ENCODE results near the gene UBLCP1.
A peak's percentile ranks its signal among the peaks of the same experiment; 100 is the strongest.
"Not testable (repeated sequence)": the region's sequence is repeated elsewhere in the genome, so short reads cannot be mapped to it uniquely, and the experiment has no call there.

UBLCP1 gene

DNA sequence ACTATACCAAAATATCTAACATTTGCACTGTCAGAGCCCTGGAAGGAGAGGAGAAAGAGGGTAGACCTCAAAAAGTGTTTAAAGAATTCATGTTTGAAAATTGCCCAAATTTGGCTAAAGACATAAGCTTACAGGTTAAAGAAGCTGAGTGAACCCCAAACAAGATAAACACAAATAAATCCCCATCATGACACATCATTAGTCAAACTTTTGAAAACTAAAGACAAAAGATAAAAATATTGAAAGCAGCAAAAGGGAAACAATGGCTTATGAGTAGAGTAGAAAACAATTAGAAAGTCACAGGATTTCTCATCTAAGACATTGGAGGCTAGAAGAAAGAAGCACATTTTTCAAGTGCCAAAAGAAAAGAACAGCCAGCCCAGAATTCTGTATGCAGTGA is 6.1 kb upstream of the UBLCP1 start:
- no peak for DNase-seq

DNA sequence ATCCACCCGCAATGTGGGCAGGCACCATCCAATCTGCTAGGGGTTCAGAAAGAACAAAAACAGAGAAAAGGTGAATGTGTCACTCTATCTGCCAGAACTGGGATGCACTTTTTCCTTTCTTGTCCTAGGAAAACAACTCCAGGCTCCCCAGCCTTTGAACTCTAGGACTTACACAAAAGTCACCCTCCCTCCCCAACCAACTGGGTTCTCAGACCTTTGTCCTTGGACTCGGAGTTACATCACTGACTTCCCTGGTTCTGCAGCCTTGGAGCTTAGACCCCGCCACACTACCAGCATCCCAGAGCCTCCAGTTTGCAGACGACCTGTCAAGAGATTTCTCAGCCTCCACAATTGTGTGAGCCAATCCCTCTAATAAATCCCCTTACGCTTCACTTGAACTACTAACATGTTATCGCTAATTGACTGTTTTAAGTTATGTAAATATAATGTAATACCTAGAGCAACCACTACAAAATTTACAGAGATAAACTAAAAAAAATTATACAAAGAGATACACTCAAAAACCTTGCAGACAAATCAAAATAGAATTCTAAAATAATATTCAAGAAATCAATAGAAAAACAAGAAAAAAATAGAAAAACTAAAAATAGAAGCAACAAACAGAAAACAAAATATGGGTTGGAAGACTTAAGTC is 5.3 kb upstream of the UBLCP1 start:
- DNase-seq = no peak

DNA sequence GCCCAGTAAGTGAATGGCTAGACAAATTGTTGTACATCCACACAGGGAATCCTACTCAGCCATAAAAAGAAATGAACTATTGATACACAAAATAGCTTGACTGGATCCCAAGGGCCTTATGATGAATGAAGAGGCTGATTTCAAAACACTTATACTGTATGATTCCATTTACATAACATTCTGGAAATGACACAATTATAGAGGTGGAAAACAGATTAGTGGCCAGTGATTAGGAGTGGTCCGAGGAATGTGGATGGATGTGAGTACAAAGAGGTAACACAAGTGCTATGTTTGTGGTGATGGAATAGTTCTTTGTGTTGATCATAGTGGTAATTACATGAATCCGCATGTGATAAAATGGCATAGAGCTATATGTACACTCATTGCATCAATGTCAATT is 4.7 kb upstream of the UBLCP1 start:
- DNase-seq = no peak

DNA sequence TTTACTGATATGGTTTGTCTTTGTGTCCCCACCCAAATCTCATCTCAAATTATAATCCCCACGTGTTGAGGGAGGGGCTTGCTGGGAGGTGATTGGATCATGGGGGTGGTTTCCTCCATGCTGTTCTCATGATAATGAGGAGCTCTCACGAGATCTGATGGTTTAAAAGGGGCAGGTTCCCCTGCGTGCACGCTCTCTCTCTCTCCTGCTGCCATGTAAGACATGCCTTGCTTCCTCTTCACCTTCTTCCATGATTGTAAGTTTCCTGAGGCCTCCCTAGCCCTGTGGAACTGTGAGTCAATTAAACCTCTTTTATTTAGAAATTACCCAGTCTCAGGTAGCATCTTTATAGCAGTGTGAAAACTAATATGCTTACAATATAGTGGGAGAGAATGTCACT is 2.9 kb upstream of the UBLCP1 start:
- not testable (repeated sequence) for DNase-seq

DNA sequence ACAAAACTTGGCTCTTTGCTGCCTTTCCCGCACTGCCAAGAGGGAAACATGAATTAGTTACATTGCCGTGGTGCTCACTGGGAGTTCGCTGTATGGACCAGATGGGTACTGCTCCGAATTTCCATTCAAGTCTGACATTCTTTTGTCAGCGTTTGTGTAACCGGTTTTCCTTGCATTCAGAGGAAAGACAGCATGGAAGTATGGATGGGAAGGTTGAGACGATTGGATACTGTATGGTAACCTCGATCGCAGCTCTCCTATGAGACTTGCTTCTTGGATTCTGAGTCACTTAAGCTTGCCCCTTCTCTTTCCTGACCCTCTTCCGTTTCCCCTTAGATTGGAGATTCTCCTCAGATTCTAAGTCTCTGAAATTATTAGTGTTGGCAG is 625 bp upstream of the UBLCP1 start:
- peak; percentile 65 for DNase-seq

DNA sequence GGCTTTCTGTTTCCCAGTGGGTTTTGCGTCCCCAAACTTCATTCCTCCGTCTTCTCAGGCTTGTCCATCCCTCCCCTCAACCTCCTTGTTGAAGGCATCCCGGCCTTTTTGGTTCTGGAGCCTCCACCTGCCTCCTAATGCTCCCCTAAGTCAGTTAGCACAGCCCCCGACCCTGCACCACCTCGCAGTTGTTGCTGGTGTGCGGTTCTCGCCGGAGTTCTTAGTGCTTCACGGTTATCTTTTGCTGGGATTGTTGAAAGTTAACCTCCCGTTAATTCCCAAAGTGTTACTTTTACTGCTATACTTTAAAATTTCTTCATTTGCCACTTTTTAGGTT is 447 bp downstream of the UBLCP1 start:
- DNase-seq = no peak

DNA sequence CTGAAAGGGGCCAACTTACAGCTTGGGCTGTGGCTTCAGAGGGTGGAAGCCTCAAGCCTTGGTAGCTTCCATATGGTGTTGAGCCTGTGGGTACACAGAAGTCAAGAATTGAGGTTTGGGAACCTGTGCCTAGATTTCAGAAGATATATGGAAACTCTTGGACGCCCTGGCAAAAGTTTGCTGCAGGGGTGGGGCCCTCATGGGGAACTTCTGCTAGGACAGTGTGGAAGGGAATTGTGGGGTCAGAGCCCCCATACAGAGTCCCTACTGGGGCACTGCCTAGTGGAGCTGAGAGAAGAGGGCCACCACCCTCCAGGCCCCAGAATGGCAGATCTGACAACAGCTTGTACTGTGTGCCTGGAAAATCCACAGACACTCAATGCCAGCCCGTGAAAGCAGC is 3.7 kb downstream of the UBLCP1 start:
- not testable (repeated sequence) for DNase-seq

DNA sequence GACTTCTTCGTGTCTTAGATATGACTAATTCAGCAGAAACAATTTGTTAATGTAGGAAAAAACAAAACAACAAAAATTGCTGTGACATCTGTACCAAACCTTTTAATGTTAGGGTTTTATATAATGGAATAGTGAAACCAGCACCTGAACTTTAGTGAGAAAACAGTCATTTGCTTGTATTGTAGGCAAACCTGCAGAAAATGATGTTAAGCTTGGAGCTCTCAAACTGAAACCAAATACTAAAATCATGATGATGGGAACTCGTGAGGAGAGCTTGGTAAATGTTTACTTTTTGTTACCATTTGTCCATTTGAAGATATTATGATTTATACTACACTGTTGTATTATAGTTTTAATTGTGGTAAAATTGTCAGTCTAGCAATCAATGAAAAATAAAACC is 6.6 kb downstream of the UBLCP1 start:
- DNase-seq = no peak

DNA sequence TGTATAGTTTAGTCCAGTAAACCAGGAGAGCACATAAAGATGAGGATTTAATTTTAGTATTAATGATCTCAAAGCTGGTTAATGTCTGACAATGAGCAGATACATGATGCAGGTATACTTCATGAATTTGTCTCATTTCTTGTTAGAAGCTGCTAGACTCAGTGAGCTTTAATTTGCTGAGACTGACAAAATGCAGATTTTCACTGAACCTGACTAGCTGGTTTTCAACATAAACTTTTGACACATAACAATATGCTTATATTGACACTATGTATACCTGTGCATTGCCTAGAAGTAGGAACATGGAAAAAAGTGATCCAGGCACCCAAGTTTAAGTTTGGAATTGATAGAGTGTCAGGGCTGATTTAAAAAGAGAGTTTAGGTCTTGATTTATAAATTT is 10.8 kb downstream of the UBLCP1 start:
- no peak for DNase-seq

DNA sequence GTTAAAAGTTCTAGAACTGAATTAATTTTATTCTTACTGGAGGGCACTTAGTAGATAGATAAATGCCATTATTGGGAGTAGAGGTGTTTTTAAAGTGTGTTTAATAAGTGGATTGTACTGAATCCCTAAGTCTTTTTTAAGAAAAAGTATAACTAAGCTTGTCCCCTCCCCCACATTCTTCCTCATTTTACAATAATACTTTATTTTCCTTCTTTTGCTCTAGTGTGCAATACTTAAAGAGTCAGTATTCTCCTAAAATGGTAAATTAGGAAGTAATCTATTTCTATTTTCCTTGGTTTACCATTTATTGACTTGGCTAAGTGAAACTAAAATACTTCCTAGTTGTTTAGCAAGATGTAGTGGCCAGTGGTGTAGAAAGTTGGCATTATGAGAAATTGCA is 11.6 kb downstream of the UBLCP1 start:
- no peak for DNase-seq

DNA sequence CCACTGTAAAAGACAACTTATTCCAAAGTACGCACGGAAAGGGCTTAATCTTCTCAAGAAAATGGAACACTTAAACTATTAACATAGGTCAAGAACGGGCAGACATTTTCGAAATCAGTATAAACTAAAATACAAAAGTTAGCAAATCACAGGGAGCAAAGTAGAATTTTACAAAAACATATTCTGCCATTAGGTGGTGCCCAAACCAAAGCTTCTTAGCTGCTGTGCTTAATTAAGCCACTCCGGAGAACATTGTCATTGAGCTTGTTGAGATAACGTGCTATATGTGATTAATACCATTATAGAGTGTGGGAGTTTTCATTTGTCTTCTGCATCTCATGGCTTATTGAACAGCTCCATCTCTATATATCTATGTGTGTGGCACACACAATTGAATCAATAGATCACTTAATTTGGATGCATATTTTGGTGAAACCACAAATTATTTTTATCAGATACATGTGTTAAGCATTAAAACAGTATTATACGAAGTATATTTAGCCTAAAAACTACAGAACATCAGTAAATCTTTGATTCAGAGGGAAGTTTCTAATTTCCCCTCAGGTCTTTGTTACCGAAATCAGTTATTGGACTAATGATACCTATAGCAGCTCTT is 23.4 kb downstream of the UBLCP1 start:
- peak; percentile 6 for DNase-seq

DNA sequence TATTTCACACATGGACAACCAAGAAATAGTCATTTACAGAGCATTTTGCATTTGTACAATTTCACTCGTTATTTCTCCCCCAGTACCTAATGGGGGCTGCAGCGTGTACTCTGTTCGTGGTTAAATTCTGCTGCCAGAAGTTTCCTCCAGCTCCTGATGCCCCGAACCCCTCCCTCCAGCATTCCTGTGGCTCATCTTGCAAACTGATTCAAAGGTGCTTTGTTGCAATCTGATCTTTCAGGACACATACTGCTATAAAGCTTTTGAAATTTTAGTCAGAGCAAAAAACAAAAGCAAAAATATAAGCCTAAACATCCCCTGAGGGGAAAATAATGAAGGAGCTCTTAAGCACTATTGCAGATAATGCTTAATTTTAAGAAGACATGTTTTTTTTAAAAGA is 27.7 kb downstream of the UBLCP1 start:
- DNase-seq = no peak

DNA sequence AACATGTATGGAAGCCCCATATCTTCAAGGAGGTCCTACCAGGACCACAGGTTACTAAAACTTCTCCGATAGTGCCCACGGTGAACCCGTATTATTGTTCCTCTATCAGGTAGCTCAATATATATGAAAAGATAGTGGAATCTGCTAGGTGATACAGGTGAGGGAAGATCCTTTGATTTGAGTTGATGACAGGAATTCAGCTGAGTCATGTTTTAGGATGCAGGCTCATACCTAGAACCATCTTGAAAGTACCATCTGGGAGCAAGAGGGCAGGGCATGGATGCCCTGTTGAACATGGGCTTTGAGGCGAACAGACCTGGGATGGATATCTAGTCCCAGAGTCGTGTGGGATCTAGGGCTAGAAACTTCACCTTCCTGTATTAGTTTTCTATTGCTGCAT is 31.8 kb downstream of the UBLCP1 start:
- DNase-seq = no peak

DNA sequence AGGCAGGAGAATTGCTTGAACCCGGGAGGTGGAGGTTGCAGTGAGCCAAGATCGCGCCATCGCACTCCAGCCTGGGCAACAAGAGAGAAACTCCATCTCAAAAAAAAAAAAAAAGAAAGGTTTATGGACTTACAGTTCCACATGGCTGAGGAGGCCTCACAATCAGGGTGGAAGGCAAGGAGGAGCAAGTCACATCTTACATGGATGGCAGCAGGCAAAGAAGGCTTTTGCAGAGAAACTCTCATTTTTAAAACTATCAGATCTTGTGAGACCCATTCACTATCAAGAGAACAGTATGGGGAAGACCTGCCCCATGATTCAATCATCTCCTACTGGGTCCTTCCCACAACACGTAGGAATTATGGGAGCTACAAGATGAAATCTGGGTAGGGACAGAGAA is 34.2 kb downstream of the UBLCP1 start:
- not testable (repeated sequence) for DNase-seq

DNA sequence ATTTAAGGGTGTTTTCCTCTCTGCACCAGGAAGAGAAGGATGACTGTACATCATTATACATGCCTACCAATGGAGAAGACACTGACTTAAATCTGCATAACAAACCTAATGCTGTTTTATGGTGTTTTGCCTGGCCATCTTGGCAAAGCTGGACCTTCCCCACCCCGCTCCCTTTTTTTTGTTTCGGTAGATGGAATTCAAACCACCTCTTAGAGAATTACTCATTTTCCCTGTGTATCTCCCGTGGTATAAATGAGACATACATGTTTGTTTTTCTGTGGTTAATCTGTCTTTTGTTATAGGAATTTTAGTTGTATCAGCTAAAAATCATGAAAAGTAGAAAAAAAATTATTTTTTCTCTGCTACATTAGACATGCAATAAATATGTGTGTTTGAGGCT is 38.4 kb downstream of the UBLCP1 start:
- DNase-seq = no peak

DNA sequence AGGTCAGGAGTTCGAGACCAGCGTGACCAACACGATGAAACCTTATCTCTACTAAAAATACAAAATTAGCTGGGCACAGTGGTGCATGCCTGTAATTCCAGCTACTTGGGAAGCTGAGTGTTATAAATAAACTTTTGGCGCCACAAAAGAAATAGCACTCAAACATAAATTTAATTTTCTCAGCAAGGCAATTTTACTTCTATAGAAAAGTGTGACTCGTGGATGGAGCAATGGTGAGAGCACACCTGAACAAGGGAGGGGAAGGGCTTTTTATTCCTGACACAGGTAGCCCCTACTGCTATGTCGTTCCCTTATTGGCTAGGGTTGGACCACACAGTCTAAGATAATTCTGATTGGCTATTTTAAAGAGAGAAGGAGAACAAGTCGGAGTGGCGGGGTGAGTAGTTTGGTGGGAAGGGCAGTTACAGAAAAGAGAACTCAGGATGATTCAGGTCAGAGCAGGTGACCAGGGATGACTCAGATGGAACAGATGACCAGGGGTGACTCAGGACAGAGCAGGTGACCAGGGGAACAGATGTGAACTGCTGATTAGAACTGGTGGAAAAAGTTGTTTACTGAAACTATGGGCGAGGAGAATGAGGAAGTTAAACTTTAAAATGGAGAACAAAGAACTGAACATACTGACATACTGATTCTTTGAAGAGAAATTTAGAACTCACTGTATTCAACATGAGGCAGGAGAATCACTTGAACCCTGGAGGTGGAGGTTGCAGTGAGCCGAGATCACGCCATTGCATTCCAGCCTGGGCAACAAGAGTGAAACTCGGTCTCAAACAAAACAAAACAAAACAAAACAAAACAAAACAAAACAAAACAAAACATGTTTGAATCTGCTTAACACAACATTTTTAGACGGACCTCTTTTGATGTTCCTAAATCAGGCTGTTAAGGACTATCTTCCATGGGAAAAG is 39.1 kb downstream of the UBLCP1 start:
- DNase-seq = not testable (repeated sequence)

DNA sequence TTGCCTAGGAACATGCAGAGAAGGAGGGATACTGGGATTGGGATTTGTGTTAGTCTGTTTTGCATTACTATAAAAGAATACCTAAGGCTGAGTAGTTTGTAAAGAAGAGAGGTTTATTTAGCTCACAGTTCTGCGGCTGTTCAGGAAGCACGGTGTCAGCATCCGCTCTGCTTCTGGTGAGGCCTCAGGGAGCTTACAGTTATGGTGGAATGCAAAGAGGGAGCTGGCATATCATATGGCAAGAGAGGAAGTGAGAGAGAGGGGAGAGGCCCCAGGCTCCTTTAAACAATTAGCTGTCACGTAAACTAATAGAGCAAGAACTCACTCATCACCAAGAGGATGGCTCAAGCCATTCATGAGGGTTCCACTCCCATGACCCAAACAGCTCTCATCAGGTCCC is 40.2 kb downstream of the UBLCP1 start:
- no peak for DNase-seq

DNA sequence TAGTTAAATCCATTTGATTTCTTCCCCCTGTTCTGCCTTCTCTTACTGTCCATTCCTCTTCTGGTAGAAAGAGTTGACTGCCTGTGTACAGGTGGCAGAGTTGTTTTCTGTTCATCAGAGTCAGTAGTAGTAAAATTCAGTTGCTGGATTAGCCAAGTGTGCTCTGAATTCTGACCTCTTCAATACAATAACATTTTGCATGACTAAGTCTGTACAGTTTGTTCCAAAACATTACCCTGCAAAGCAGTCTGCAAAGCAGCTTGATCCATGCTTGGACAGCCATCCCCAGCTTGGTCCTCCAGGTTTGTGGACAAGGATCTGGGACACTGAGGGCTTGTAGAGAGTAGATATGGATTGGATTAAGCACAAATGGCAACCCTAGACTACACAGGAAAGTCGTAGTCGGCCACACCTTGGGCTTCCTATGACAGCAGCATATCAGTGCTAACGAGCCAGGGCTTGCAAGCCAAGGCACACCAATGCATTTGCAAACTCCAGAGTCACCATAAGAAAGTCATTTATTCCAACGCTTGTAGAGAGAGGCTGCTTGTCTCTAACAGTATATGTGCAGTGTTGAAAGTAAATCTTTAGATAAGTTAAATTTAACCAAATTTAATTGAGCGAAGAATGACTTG is 42.0 kb downstream of the UBLCP1 start:
- no peak for DNase-seq

DNA sequence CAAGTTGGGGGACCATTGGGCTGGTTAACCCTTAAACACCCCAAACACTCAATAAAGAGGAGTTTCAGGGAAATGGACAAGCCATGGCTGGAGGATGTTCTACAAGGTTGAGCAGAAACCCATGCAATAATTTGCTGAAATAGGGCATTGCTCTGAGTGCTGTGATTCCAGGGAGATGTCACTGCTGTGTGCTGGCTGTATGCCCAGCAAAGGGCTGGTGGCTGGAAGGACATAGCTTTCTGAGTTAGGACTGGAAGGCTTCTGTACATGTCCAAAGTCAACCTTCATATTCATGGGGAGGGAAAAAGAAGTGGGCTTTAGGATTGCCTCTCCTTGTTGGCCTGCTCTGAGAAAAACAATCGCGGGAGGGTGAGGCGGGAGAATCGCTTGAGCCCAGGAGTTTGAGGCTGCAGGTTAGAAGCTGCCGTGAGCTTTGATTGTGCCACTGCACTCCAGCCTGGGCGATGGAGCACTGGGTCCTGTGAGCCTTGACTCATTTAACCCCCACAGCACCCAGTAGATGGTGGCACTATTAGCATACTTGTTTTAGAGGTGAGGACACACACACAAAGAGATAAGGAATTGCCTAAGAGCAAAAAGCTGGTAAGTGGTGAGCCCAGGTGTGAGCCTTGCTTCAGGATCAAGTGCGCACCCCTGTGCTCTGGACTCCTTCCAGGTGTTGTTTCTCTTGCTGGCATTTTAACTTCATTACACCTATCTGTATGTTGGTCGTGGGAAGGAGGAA is 46.8 kb downstream of the UBLCP1 start:
- no peak for DNase-seq

DNA sequence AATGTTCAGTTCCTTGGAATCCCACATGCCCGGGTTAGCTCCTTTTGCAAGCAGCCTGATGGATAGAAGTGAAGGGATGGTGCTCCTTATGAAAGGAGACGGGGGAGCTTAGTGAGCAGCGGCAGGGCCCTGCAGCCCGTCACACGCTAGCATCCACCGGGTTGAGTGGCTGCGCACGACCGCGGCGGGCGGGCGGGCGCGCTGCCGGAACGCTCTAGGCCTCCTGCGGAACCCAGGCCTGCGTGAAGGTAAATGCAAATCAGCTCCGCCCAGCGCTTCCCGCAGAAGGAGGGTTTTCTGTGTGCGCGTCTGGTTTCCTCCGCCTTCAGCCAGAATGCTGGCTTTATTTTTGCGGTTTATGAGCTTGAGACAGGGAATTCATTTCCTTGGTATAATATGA is 47.4 kb downstream of the UBLCP1 start:
- no peak for DNase-seq

DNA sequence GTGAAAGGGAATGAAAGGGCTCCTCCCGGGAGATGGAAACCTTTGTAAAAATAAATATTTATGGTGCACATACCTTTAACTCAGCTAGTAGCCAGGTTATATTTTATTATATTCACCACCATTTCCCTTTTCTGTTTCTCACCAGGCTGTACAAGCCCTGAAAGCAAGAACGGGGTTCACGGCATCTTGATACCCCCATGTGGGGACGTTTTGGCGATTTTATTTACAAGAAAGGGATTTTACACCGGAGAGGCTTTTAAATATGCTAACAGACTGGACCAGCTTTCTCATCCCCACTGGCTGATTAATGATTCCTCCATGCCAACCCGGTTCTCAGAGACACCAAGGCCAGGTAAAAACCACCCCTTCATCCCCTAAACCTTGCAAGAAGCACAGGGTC is 48.0 kb downstream of the UBLCP1 start:
- DNase-seq = no peak

DNA sequence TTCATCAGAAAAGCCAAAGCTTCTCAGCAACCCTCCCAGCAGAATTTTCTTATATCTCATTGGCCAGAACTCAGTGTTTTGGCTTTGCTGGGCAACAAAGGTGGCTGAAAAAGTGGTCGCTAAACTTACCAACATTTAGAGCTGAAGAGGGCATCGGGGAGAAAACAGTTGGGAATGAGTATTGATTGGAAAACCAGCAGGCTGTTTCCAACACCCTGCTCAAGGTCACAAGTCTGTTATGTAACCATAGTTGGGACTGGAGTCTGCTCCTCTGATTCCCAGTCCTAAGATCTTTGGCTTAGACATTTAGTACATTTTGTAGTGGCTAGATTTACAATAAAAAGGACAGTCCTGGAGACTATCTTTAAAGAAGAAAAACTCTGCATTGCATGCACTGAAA is 50.1 kb downstream of the UBLCP1 start:
- DNase-seq = no peak

Data from DMS 273 treated with DMSO at 0.1 percent for 48 hours (cell line).